HL-60 (cell line): ENCODE data around the gene SAP30BP.
A peak's percentile ranks its signal among the peaks of the same experiment; 100 is the strongest.

Experiments
- DNase-seq, 2 experiments: peaks; one replicate each; pipeline ENCODE4 v3.0.0-alpha.2; 2010 to 2020; ENCODE audit warnings: low read depth in 1 of 2, low spot score in 1 of 2
- H3K27ac ChIP-seq: fragments of 250-450 bp; sonication (Bioruptor Pico); replicated peaks from 2 replicates; pipeline ENCODE4 v1.5.1; 2020; ENCODE audit warnings: mild to moderate bottlenecking, moderate library complexity
- H3K27me3 ChIP-seq: fragments of 250-450 bp; sonication (Bioruptor Pico); 2 replicates; pipeline ENCODE4 v1.5.1; 2021; ENCODE audit warnings: mild to moderate bottlenecking, moderate library complexity; ENCODE audit not compliant: insufficient read depth, poor library complexity, severe bottlenecking
- H3K4me3 ChIP-seq: replicated peaks from 2 replicates; pipeline ENCODE4 v1.5.1; 2011; ENCODE audit warnings: mild to moderate bottlenecking, control low read depth, low read length; ENCODE audit not compliant: insufficient read depth
- CTCF ChIP-seq: IDR thresholded peaks from one replicate; pipeline ENCODE4 v1.5.1; 2011; ENCODE audit warnings: low read length, control low read depth, inconsistent platforms; ENCODE audit not compliant: insufficient read depth
- GABPA ChIP-seq: IDR thresholded peaks from 2 replicates; pipeline ENCODE4 v1.6.1; 2012; ENCODE audit warnings: low read depth
- POLR2AphosphoS5 ChIP-seq: IDR thresholded peaks from 2 replicates; pipeline ENCODE4 v1.6.1; 2012; ENCODE audit warnings: low read depth
- REST ChIP-seq: IDR thresholded peaks from 2 replicates; pipeline ENCODE4 v1.6.1; 2012; ENCODE audit warnings: low read depth; ENCODE audit not compliant: insufficient replicate concordance
- SPI1 ChIP-seq: IDR thresholded peaks from 2 replicates; pipeline ENCODE4 v1.6.1; 2012; ENCODE audit warnings: low read depth, mild to moderate bottlenecking, borderline replicate concordance

Gene SAP30BP

GRCh38 chr17:75645889-75646637 is 21.1 kb upstream of the SAP30BP start:
- Histone ChIP-seq H3K27ac (no peak overlapping the region; the same call in 1 of the 2 replicates), H3K4me3 (no peak overlapping the region), H3K27me3 (no peaks in the 10 kb centered on the region)
- TF ChIP-seq CTCF = no peak
- TF ChIP-seq GABPA = no peak
- no peak for TF ChIP-seq REST
- no peak for TF ChIP-seq SPI1
- TF ChIP-seq POLR2AphosphoS5 = no peak
- DNase-seq = peak; percentile 33 to 52

GRCh38 chr17:75646638-75646992 is 20.5 kb upstream of the SAP30BP start:
- Histone ChIP-seq H3K27me3 (no peaks in the 10 kb centered on the region), H3K27ac (no peak overlapping the region), H3K4me3 (no peak overlapping the region)
- TF ChIP-seq GABPA (no peak), REST (no peak), SPI1 (no peak), POLR2AphosphoS5 (no peak), CTCF (no peak)
- no peak for DNase-seq

- DNase-seq = no peak
- no peaks in the 10 kb centered on the region for H3K27me3 ChIP-seq
- H3K27ac ChIP-seq = no peak overlapping the region
- TF ChIP-seq GABPA (no peak), CTCF (no peak), POLR2AphosphoS5 (no peak), REST (no peak), SPI1 (no peak)
- H3K4me3 ChIP-seq = no peak overlapping the region
Measured at GRCh38 chr17:75647061-75647460, 20.1 kb upstream of the SAP30BP start.
